ENCODE data around the gene TRIL.

DNA sequence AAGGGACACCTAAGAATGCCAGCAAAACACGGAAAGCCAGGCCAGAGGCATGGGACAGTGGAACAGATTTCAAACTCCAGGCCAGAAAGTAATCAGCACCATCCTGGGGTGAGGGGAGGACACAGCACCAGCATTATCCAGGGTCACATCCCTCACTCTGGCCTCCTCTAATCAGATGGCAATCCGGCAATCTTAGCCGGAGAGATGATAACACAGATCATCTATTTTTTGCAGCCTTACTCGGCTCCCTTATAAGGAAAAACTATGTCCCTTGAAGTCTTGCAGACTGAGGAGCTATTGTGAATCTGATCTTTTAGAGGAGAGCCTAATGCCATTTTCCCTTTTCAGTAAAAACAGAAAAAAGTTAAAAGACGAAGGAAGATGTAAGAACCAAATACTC lies 16.5 kb downstream of the TRIL start:
- TF ChIP-seq RAD21 (conservative IDR thresholded peaks at IDR 0.05) (no peak), CTCF (IDR thresholded peaks at IDR 0.05; ENCODE audit: poor library complexity, severe bottlenecking) (no peak), TAF1 (IDR thresholded peaks at IDR 0.05; ENCODE audit: low read depth) (no peak), SMC3 (conservative IDR thresholded peaks at IDR 0.05; ENCODE audit: poor library complexity) (no peak), EZH2 (IDR thresholded peaks at IDR 0.05; ENCODE audit: borderline replicate concordance, insufficient read depth, low read length, poor library complexity, severe bottlenecking) (no peak), EP300 (conservative IDR thresholded peaks at IDR 0.05; ENCODE audit: poor library complexity, severe bottlenecking) (no peak)

Measured in neural cell (in vitro differentiated cells).